GM18519 (cell line): Measurements from ENCODE around the gene KCNQ4.

ENCODE experiments used
- ATAC-seq: cut with Tn5 transposase; IDR thresholded peaks from one replicate; pipeline ENCODE4 v1.9.1; 2021; ENCODE audit warnings: mild to moderate bottlenecking, moderate library complexity; ENCODE audit not compliant: unreplicated experiment, low FRiP score

The KCNQ4 gene

DNA sequence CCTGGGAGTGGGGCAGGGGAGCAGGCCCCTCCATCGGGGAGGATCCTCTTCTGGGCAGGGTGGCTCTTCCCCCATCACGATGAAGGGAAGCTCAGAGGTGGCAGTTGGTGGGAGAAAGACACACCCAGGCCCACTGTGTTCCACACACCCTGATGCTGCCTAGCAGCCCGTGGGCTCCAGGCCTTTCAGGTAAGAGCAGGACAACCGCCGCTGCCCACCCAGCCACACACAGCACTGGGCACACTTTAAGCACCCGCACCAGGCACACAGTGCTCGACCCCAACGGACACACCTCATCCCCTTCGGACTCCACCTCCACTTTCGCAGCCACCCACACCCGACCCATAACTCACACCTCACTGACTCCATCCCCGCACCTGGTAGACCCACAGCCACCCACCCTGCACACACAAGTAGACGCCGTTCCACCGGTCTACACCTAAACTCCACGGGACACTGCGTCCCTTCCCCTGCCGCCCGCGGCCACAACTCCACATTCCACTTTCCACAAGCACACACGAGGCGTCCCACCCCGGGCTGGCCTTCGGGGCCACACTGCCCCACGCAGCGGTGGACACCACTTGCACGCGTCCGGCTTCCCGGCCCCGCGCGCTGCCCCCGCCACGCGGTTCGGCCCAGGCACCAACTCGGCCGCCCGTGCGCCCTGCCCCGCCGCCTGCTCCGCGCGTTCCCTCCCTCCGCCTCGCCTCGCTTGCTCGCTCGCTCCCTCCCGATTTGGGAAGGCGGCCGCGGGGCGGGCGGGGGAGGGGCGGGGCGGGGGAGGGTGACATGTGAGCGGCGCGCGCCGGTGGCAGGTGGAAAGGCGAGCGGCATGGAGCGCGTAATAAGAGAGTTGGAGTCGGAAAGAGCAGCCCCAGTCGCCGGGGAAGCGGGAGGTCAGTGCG, at the start of gene KCNQ4:
Gene KCNQ4 (plus strand): TSS at position 787 of the 905 bp plus-strand sequence. CDS start 307 bp downstream, outside the sequence.
- no peak for ATAC-seq

DNA sequence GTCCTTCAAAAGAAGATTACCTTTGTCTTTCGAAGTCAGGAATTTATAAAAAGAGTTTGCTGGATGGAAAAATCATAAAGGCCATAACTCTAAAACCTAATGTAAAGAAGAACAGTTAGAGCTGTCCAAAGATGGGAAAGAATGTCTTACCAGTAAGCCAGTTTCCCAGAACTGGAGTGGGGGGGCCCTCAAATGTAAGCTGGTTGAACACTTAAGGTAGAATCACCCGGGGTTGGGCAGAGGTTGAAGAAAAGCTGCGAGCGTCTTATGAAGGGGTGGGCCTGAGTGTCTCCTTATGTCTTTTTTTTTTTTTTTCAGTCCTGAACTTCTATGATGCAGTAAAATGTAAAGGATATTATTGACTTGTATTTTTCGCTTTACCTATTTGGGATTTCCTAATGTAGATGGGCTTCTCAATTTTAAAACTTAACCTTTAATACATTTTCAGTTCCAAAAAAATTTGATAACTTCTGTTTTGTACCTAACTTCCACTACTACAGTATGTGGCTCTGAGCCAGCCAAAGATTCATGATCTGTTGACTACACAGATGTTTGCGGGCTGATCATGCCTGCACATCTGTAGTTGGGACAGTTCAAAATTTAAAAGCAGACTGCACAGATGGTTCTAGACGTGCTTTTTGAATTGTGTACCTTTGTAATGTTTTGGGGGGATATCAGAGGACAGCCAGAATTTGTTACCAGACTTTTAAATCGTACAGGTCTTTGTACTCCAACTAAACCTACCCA, 48.5 kb upstream of the KCNQ4 start:
- no peak for ATAC-seq

DNA sequence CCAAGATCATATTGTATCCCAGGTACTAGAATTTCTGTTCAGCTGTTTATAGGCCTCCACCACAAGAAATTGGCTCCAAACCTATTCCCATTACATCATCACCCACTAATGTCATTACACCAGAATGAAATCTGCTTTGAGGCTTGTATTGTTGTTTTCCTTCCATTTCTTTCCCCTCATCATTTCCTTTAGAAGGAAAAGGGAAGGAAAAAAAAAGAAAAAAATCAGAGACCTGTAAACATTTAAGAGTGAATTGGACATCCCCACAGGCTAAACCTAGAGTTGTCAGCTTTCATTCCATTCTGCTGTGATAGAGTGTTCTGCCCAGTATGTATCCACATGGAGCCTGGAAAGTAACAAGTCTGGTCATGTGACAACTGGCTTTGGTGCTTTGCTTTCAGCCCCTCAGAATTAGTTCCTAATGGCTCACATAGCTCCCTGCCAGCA, 47.5 kb upstream of the KCNQ4 start:
- ATAC-seq = no peak

DNA sequence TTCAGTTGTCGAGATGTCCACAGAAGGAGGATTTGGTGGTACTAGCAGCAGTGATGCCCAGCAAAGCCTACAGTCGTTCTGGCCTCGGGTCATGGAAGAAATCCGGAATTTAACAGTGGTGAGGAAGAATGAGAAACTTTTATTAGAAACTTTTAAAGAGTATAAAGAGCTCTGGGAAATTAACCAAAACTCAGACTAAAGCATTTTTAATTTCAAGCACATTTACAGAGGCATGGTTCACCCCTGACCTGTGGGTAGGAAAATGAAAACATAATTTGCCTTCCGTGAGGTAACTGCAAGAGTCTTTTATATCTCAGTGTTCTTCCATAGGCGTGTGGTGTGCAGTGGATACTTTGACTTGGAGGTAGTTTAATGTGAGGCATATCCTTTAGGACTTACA, 44.8 kb upstream of the KCNQ4 start:
- no peak for ATAC-seq

DNA sequence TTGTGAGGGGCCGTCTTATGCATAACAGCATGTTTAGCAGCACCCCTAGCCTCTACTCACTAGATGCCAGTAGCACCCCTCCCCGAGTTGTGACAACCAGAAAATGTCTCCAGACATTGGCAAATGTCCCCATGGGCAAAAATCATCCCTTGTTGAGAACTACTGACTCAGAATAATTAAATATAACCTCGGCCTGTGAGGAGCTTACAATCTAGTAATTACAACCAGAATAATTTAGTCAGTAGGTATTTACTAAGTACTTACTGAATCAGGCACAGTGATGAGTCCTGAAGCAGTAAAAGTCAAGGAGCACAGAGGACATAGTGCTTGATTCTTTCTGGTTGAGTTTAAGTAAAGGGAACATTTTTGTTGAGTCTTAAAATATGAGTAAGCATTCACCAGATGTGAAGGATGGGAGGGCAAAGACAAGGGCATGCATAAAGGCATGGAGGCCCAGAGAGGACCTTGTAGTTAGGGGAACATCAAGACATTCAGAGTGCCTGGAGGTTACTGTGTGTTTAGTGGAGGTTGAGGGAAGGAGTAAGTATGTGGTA, 44.1 kb upstream of the KCNQ4 start:
- ATAC-seq = no peak

DNA sequence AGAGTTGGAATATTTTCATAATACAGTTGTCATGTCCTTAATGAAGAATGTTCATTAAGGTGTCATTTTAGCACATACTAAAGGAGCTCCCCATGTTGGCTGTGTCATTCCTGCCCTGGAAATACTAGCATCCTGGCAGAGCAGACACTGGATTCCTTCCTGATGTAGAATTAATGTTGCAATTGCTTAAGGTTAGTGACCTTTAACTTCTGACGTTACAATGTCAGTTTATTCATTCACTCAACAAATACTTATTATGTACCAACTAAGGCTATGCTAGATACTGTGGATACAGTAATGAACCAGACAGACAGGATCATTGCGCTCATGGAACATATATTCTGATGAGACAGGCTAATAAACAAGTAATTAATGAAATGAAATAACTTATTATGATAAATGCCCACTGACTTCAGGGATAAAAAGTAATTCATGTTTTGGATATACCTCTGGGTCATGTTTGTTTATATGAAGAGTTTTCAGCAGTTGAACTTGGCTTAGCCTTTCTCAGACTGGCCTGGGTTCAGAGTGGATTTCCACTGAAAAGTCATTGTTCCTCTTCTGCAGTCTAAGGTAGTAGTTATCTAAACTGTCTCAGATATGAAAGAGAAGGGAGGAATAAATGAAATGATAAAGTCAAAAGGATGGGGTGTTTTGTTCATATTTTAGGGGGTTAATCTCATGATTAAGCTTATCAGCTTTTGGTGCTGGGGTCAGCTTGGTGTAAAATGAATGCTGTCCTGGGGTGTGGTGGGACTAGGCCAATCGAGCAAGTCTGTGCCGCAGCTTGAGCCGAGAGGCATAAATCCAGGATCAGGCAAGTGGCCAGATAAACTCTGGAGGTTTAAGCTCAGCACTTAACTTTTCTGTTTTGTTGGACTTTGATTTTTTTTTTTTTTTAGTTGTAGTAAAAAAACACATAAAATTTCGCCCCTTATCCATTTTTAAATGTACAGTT, 43.3 kb upstream of the KCNQ4 start:
- ATAC-seq = no peak

DNA sequence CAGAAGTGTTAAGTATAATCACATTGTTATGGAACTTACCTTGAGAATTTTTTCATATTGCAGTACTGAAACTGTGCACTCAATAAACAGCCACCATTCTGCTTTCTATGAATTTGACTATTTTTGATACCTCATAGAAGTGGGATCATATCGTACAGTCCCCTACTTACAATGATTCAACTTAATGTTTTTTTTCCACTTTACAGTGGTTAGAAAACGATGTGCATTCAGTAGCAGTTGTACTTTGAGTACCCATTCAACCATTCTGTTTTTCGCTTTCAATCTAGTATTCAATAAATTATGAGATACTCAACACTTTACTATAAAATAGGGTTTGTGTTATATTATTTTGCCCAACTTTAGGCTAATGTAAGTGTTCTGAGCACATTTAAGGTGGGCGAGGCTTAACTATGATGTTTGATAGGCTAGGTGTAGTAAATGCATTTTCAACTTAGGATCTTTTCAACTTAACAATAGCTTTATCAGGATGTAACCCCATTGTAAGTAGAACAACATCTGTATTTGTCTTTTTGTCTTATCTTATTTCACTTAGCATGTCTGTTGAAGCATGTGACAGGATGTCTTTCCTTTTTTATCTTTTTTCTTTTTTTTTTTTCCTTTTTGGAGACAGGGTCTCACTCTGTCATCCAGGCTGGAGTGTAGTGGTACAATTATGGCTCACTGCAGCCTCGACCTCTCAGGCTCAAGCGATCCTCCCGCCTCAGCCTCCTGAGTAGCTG, 42.4 kb upstream of the KCNQ4 start:
- ATAC-seq = no peak

DNA sequence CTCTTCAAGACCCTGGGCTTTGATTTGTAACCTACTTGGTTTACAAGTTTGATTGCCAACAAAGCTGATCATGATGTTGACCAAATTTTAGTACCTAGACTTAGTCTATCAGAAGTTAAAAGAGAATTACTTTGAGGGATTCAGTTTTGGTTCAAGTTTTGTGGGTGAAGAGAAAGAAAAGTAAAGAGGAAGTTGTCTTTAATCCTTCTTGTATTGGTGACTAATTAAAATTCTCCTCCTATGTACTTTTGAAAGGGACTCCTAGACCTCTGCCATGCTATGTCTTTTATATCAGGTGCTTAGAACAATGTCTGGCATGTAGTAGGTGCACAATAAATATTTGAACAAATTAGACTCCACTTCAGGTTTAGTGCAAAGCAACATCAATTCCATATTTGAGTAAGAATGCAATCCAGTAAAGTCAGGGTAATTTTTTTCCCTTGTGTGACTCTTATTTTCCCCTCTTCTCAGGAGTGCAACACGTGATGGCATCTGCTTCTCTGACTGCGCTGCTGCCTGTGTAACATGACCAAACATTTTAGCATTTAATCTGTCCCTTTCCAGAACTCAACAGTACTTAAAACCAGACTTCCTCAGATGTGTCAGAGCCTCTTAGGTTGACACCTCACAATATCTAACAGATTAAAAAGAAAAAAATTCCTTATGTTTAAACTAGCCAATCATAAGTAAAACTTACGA, 41.1 kb upstream of the KCNQ4 start:
- no peak for ATAC-seq

DNA sequence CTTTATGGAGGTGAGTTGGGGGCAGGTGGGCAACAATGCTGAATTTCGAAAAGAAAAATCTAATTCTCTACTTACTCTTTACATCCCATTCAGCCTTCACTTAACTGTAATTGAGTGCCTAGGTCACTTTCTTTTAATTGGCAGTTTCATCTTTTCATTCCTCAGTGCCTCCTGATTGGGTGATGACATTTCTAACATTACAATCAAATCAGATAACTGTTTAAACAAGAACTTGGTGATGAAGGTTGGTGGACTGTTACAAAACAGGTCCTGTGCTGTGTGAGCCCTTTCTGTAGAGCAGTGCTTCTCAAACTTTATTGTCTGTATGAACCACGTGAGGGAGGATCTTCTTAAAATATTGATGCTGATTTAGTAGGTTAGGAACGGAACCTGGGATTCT, 40.1 kb upstream of the KCNQ4 start:
- ATAC-seq = no peak

DNA sequence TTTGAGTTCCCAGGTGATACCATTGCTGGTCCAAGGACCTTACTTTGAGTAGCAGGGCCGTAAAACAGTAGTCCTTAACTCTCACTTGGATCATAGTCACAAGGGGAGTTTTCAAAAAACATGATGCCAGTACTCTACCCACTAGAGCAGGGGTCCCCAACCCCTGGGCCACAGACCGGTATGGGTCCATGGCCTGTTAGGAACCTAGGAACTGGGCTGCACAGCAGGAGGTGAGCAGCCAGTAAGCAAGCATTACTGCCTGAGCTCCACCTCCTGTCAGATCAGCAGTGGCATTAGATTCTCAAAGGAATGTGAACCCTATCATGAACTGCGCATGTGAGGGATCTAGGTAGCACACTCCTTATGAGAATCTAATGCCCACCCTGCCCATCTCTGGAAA, 39.7 kb upstream of the KCNQ4 start:
- no peak for ATAC-seq

DNA sequence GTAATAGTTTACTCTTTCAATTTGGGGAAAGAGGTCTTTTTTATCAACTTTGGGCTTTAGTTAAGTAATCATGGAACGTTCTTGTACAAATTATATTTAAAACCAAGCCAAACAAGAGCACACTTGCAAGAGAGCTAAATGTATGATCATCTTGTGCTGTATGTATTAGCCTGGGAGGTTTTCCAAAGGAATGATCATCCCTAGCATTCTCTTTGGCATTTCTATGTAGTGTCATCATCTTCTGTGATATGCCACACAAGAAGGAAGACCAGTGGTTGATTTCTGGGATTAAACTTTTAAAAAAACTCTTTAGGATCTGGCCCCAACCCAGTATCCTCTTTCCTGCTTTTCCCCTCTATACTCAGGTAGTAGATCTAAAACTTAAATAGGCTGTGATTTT, 38.4 kb upstream of the KCNQ4 start:
- no peak for ATAC-seq

DNA sequence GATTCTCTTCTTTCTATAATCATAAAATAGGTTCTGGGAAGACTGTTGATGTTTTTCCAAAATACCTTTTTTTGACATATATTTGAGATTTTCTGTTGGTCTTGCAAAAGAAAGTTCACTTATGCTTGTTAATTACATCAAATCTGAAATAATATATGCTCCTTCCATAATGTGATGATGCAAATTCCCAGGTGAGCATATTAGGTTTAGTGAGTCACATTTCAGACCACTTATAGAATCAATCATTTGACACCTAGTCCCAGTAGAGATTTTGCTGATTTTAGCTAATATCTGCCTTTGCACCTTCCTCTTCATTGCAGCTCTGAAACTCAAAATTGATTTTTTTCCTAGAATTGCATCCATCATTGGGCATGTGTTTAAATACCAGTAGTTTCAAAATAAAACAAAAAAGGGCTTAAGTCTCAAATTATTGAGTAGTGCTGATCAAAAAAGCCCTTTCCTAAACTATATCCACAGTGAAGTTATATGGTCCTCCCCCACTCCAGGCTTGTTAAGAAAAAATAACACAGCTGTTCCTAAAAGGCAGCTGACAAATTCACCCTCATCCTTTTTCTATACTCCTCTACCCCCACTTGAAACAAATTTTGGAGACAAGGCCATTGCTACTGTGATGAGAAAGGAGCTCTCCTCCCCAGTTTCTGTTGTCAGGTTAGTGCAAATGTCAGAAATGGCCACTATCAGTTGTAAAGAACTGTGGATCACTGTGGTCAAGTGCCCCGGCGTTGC, 37.1 kb upstream of the KCNQ4 start:
- no peak for ATAC-seq

DNA sequence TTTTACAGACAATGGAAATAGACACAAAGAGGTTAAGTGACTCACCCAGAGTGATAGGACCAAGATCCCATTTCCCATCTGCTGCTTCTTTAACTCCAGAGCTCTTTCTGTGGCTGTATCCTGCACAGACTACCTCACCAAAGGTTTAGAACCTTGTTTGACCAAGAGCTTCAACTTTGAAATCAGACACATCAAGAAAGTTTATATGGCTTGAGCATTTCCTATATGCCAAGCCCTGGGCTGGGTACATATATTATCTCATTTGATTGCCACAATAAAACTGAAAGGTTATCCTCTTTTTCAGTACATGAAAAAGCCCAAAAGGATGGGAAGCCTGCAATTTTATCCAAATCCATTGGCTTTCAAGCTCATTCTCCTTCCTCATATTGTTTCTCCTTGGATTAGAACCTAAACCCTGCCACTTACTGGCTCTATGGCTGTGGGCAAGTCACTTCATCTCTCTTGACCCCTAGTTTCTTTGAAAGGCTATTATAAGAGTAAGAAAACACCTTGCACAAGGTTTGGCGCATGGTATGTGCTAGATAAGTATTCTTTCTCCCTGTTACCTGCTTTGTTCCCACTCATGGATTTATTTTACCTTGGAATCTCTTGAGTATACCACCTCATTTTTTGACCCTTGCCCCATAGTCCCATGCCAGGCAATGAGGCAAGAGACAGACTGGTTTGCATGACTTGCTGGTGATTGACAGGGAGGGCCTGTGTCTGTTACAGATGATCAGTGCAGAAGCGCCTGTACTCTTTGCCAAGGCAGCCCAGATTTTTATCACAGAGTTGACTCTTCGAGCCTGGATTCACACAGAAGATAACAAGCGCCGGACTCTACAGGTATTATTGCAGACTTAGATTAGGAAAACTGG, 34.5 kb upstream of the KCNQ4 start:
- no peak for ATAC-seq

DNA sequence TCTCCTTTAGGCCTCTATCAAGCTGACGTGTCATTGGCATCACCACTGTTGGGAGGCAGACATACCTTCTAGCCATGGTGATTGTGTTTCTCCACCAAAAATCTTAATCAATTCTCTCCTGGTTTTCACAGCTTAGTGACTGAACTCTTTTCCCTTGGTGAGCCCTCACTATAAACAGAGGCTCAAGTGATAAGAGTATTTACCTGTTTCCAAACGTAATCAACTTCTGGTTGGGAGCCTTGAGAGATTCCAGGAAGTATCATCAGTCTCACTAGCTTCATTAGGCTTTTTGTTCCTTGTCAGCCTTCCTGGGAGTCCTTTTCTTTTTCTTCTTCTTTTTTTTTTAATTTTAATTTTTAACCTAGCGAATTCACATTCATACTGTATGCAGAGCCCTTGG, 33.8 kb upstream of the KCNQ4 start:
- ATAC-seq = no peak

DNA sequence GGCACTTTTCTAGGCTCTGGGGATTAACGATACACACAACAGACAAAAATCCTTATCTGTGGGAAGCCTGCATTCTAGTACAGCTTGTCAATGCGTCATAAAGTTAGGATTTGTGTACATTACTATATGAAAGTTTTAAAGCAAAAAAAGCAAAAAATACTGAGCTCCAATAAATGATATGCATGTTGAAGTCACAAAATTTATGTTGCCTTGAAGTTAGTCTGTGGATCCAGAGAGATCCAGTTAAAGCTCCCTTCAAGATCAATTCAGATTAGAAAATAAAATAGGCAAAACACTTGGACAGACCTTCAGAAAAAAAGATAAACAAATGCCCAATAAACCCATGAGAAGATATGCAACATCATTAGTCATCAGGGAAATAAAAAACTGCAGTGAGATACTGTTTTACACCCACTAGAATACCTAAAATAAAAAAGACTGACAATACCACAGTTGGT, 33.1 kb upstream of the KCNQ4 start:
- no peak for ATAC-seq

DNA sequence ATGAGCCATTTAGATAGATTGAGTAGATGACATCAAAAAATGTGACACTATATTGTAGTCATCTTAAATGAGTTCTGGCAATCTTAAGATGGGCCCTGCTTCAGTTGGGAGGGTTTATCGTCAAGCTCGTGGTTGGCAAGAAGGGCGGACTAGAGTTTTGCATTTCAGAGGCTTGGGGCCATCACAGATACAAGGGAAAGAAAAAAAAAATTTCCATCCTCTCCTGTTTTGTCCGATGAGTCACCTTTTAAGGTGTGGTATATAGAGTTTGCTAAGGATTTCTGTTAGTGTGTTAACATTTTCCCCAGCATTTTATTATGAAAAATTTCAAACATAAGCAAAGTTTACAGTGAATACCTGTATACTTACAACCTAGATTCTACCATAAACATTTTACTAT, 31.8 kb upstream of the KCNQ4 start:
- ATAC-seq = no peak

DNA sequence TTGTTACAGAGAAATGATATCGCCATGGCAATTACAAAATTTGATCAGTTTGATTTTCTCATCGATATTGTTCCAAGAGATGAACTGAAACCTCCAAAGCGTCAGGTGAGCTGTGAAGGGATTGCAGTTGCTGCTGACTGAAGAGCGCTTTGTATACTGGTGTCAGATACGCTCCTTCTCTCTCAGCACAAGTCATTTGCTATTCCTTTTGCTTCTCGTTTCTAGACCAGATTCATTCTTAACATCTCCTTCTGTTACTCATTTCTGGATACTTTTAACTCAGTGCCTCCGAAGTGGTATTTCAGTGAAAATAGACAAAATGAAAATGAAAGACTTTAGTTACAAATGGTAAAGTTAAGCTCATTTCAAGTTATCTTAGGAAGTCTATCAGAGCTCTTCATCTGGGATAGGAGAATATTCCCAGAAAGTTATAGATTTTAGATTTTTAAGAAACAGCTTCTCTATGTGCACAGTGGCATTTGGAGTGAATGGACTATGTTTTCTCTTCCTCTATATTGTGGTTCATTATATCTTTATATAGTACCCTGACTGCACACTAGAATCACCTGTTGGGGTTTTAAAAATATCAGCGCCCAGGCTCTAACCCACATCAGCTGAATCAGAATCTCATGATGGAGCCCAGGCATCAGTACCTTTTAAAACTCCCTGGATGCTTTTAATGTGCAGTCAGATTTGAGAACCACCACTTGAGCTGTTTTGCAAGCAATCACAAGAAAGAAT, 30.3 kb upstream of the KCNQ4 start:
- no peak for ATAC-seq
